ENCODE measurements around the gene IGFBP4.

The IGFBP4 gene

GRCh38 chr17:40454613-40454995 is 11.4 kb downstream of the IGFBP4 start:
- in situ Hi-C loops (cut with MboI; ENCODE audit: low sequenced_read_pairs), result no loop called here

- in situ Hi-C loops (cut with MboI; ENCODE audit: low sequenced_read_pairs), result no loop called here
These were observed 13.2 kb downstream of the IGFBP4 start for GRCh38 chr17:40456396-40456951.

- in situ Hi-C loops (cut with MboI; ENCODE audit: low sequenced_read_pairs), result no loop called here
These were observed 14.1 kb downstream of the IGFBP4 start for GRCh38 chr17:40457369-40457768.

- in situ Hi-C loops (cut with MboI; ENCODE audit: low sequenced_read_pairs), result no loop called here
These were observed 14.9 kb downstream of the IGFBP4 start for GRCh38 chr17:40457964-40458791.

GRCh38 chr17:40458851-40459482 is 15.7 kb downstream of the IGFBP4 start:
- in situ Hi-C loops (cut with MboI; ENCODE audit: low sequenced_read_pairs), result no loop called here

- in situ Hi-C loops (cut with MboI; ENCODE audit: low sequenced_read_pairs), result no loop called here
These were observed 16.7 kb downstream of the IGFBP4 start for GRCh38 chr17:40459636-40460603.

- in situ Hi-C loops (cut with MboI; ENCODE audit: low sequenced_read_pairs), result no loop called here
These were observed 17.3 kb downstream of the IGFBP4 start for GRCh38 chr17:40460604-40460967.

- in situ Hi-C loops (cut with MboI; ENCODE audit: low sequenced_read_pairs), result no loop called here
These were observed 17.9 kb downstream of the IGFBP4 start for GRCh38 chr17:40460968-40461731.

GRCh38 chr17:40461732-40462342 is 18.6 kb downstream of the IGFBP4 start:
- in situ Hi-C loops (cut with MboI; ENCODE audit: low sequenced_read_pairs), result no loop called here

GRCh38 chr17:40462343-40463121 is 19.3 kb downstream of the IGFBP4 start:
- in situ Hi-C loops (cut with MboI; ENCODE audit: low sequenced_read_pairs), result no loop called here

- in situ Hi-C loops (cut with MboI; ENCODE audit: low sequenced_read_pairs), result no loop called here
These were observed 19.9 kb downstream of the IGFBP4 start for GRCh38 chr17:40463122-40463550.

- in situ Hi-C loops (cut with MboI; ENCODE audit: low sequenced_read_pairs), result no loop called here
These were observed 21.2 kb downstream of the IGFBP4 start for GRCh38 chr17:40464392-40464855.

GRCh38 chr17:40466298-40466971 is 23.2 kb downstream of the IGFBP4 start:
- in situ Hi-C loops (cut with MboI; ENCODE audit: low sequenced_read_pairs), result no loop called here

GRCh38 chr17:40467281-40467867 is 24.1 kb downstream of the IGFBP4 start:
- in situ Hi-C loops (cut with MboI; ENCODE audit: low sequenced_read_pairs), result no loop called here

GRCh38 chr17:40468560-40468959 is 25.3 kb downstream of the IGFBP4 start:
- in situ Hi-C loops (cut with MboI; ENCODE audit: low sequenced_read_pairs), result no loop called here

- in situ Hi-C loops (cut with MboI; ENCODE audit: low sequenced_read_pairs), result no loop called here
These were observed 26.8 kb downstream of the IGFBP4 start for GRCh38 chr17:40469805-40470675.

Data from hTERT RPE-1 (cell line).